VCaP (cell line): ENCODE measurements around the gene TJP1.
A peak's percentile ranks its signal among the peaks of the same experiment; 100 is the strongest.

Source experiments
- H3K27ac ChIP-seq: fragments of 450-650 bp; 2 replicates; pipeline ENCODE4 v1.5.1; 2017
- CTCF ChIP-seq: fragments of 450-650 bp; conservative IDR thresholded peaks from 2 replicates; pipeline ENCODE4 v1.5.1; 2017; ENCODE audit warnings: mild to moderate bottlenecking, moderate library complexity

TJP1 gene

DNA sequence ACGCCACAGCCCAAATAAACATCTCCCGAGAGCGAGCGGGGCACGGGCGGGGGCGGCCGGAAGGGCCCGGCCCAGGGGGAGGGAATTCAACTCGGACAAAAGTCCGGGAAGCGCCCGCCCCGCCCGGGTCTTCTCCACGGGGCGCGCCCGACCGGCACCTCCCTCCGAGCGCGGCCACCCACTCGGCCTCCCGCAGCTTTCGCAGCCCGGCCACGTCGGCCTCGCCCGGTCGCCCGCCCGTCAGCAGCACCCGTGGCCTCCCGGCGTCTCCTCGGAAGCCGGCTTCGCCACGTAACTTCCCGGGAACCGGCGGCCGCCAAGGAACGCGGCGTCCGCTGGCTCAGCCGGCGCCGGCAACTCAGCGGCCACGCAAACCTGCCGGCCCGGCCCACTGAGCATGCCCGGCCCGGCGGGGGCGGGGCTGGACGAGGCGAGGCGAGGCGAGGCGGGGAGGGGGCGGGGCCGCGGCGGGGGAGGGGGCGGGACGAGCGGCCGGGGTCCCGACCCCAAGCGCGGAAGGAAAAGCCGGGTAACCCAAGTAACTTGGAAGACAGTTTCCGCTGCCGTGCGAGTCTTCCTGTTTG is at the start of gene TJP1:
Gene TJP1, minus strand, starts transcription at position 369 of the 584 bp plus-strand sequence. CDS start 440 bp downstream, outside the sequence.
- peak within 1 kb of the TSS; percentile 97 for H3K27ac ChIP-seq
- no peak for TF ChIP-seq CTCF

- no peak for TF ChIP-seq CTCF
- H3K27ac ChIP-seq = peak overlapping the region; percentile 72
Observed at GRCh38 chr15:29871401-29871800, 49.1 kb upstream of the TJP1 start.

GRCh38 chr15:29870495-29871151 is 48.4 kb upstream of the TJP1 start:
- TF ChIP-seq CTCF = no peak
- peak overlapping the region; percentile 72 for H3K27ac ChIP-seq

DNA sequence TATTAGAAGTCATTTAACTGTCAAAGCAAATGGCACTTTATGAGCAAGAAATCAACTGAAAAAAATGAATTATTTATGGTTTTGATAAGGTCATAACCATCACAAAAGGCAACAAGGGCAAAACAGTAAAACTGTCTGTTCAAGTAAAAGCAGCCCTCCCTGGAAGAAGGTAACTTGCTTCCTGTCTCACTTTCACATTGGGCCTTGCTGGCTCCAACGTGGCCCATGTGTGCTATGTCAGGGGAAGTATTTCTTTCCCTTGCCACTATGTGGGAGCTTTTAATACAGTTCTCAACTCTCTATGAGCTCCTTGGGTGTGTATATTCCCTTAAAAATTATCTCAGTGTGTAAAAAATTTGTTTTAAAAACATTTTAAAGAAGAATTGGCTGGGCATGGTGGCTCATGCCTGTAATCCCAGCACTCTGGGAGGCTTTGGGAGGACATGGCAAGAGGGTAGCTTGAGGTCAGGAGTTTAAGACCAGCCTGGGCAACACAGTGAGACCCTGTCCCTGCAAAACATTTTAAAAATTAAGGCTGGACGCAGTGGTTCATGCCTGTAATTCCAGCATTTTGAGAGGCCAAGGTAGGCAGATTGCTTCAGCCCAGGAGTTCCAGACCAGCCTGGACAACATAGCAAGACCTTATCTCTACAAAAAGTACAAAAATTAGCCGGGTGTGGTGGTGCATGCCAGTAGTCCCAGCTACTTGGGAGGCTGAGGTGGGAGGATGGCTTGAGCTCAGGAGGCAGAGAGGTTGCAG is 45.2 kb upstream of the TJP1 start:
- TF ChIP-seq CTCF = no peak
- no peak overlapping the region for H3K27ac ChIP-seq

- no peak overlapping the region for H3K27ac ChIP-seq
- no peak for TF ChIP-seq CTCF
Observed at GRCh38 chr15:29866337-29866736, 44.1 kb upstream of the TJP1 start.

DNA sequence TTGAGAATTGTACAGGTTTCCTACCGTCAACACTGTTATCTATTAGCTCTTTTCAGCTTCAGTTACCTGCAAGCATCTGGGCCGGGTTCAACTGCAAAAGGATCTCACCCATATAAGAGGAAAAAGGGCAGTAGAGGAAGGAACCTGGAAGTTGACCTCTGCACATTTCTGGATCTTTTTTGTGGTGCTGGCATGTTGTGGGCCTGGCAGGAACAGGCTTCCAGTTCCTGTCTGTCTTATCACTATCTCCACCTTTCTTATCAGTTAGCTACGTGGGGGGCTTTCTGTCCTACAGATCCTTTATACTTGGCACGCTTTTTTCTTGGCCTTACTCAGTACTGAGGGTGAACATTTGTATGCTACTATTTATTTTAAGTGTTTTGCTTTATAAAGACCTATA is 42.2 kb upstream of the TJP1 start:
- TF ChIP-seq CTCF = no peak

DNA sequence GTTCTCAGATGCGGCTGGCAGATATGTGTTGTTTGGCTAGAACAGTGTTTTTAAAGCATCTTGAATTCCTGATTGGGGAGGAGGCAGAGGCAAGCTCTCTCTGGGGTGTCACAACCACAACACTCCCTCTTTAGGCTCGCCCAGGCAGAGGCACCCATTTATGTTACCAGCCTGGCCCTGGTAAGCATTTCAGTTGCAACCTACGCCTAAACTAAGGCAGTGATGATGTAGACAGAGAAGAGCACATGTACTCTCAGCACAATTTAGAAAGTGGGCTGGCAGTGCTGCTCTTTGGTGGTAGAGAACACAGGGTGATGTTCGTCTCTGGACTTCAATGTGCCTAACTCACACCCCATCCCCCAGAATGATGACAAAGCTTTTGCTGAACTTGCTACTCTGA is 41.2 kb upstream of the TJP1 start:
- H3K27ac ChIP-seq = no peak overlapping the region
- TF ChIP-seq CTCF = no peak

More for the DNA sequence above, 42.2 kb upstream of the TJP1 start:
- H3K27ac ChIP-seq = no peak overlapping the region
